CD8-positive, alpha-beta memory T cell (primary cell): ENCODE results near the gene ZCCHC14. TPM values are rescaled to one million over a fixed set of nuclear protein-coding genes. Genes with fewer than 3 reads are reported as not detected.
"Not testable (repeated sequence)": the region's sequence is repeated elsewhere in the genome, so short reads cannot be mapped to it uniquely, and the experiment has no call there.

Experiments used
- CTCF ChIA-PET: fragments of 350-600 bp; sonication (Branson Sonifier 250); formaldehyde crosslinking; loops from one replicate; lab custom pipeline; 2021; ENCODE audit warnings: antibody characterized with exemption; lab: Charles Lee
- POLR2A ChIA-PET: fragments of 350-600 bp; sonication (Branson Sonifier 250); formaldehyde crosslinking; loops from one replicate; lab custom pipeline; 2021; ENCODE audit warnings: antibody characterized with exemption; lab: Charles Lee
- DNase-seq, 5 donors: peaks; one replicate each; pipeline versions ENCODE4 v3.0.0 to v3.0.0-alpha.2; 2020 to 2022; ENCODE audit warnings: mixed read lengths in 1 of 5
- H3K27ac ChIP-seq: one replicate; pipeline ENCODE4 v1.7.0; 2013; ENCODE audit warnings: low read depth, mild to moderate bottlenecking, low read length, moderate library complexity
- H3K27me3 ChIP-seq: 2 replicates; pipeline ENCODE4 v1.7.0; 2013; ENCODE audit warnings: low read length, mild to moderate bottlenecking; ENCODE audit not compliant: insufficient read depth, poor library complexity, severe bottlenecking
- H3K36me3 ChIP-seq: 2 replicates; pipeline ENCODE4 v1.7.0; 2013; ENCODE audit warnings: mild to moderate bottlenecking, low read length, moderate library complexity; ENCODE audit not compliant: insufficient read depth
- H3K4me1 ChIP-seq: 2 replicates; pipeline ENCODE4 v1.7.0; 2013; ENCODE audit warnings: mild to moderate bottlenecking, low read length, moderate library complexity; ENCODE audit not compliant: insufficient read depth
- H3K4me3 ChIP-seq: 2 replicates; pipeline ENCODE4 v1.7.0; 2013; ENCODE audit warnings: mild to moderate bottlenecking, low read length
- H3K9me3 ChIP-seq: 2 replicates; pipeline ENCODE4 v1.7.0; 2013; ENCODE audit warnings: mild to moderate bottlenecking, low read length
- H3K27ac Mint-ChIP-seq, 8 donors: one replicate each; pipeline ENCODE4 v1.8.0; 2020 to 2021; ENCODE audit warnings: mixed read lengths in 8 of 8, mild to moderate bottlenecking in 6 of 8, inconsistent platforms in 3 of 8, moderate library complexity in 3 of 8
- H3K27me3 Mint-ChIP-seq, 2 donors: one replicate each; pipeline ENCODE4 v1.8.0; 2020 to 2021; ENCODE audit warnings: mixed read lengths in 2 of 2, mild to moderate bottlenecking in 1 of 2, moderate library complexity in 1 of 2
- H3K36me3 Mint-ChIP-seq, 3 donors: one replicate each; pipeline ENCODE4 v1.8.0; 2020 to 2021; ENCODE audit warnings: mixed read lengths in 3 of 3, inconsistent platforms in 1 of 3, mild to moderate bottlenecking in 1 of 3
- H3K4me1 Mint-ChIP-seq, 3 donors: one replicate each; pipeline ENCODE4 v1.8.0; 2020 to 2021; ENCODE audit warnings: mixed read lengths in 3 of 3, inconsistent platforms in 1 of 3, mild to moderate bottlenecking in 1 of 3
- H3K4me3 Mint-ChIP-seq, 7 donors: one replicate each; pipeline ENCODE4 v1.8.0; 2020 to 2021; ENCODE audit warnings: mixed read lengths in 7 of 7, mild to moderate bottlenecking in 6 of 7, moderate library complexity in 4 of 7, inconsistent platforms in 2 of 7
- H3K9me3 Mint-ChIP-seq, 5 donors: one replicate each; pipeline ENCODE4 v1.8.0; 2020 to 2022; ENCODE audit warnings: mixed read lengths in 5 of 5, mild to moderate bottlenecking in 3 of 5, moderate library complexity in 2 of 5, inconsistent platforms in 1 of 5
- polyA plus RNA-seq: library from polyadenylated mRNA; unstranded; fragments of 300-500 nt; fragmentation: Illumina TruSeq; gene quantifications from one replicate; pipeline ENCODE4 v1.2.3, GENCODE V29; 2021
- total RNA-seq, 2 experiments: library from RNA; stranded (reverse); gene quantifications; one replicate each; pipeline ENCODE4 v1.2.3, GENCODE V29; 2021

ZCCHC14 gene
- total and polyA plus RNA-seq, 3 experiments from 2014 or later = 0.77 to 6.2 (median 6.1) TPM

GRCh38 chr16:87366930-87367329 lies 125.9 kb downstream of the ZCCHC14 start:
- Histone ChIP-seq H3K27me3 (no peaks in the 10 kb centered on the region), H3K9me3 (no peaks in the 10 kb centered on the region), H3K36me3 (no peaks in the 10 kb centered on the region), H3K4me1 (no peaks in the 10 kb centered on the region), H3K27ac (no peak overlapping the region), H3K4me3 (no peak overlapping the region)
- Mint-ChIP-seq H3K27ac (no peak overlapping the region), H3K4me3 (no peak overlapping the region), H3K9me3 (no peaks in the 10 kb centered on the region), H3K4me1 (peaks cover 38 to 75% (median 53%) of the 10 kb centered on the region in 3 donors), H3K27me3 (no peaks in the 10 kb centered on the region), H3K36me3 (peaks cover 0 to 51% (median 6%) of the 10 kb centered on the region in 3 donors)
- DNase-seq = no peak
- POLR2A ChIA-PET = no interaction called here
- CTCF ChIA-PET = no interaction called here

GRCh38 chr16:87366288-87366687 lies 126.5 kb downstream of the ZCCHC14 start:
- H3K4me3 ChIP-seq = no peak overlapping the region
- no peaks in the 10 kb centered on the region for H3K9me3 ChIP-seq
- Mint-ChIP-seq H3K36me3 (peaks cover 0 to 54% (median 6%) of the 10 kb centered on the region in 3 donors), H3K4me1 (peaks cover 34 to 69% (median 50%) of the 10 kb centered on the region in 3 donors), H3K9me3 (no peaks in the 10 kb centered on the region), H3K27ac (peak overlapping the region in 2 of 8 donors; percentile 65 to 79), H3K27me3 (no peaks in the 10 kb centered on the region), H3K4me3 (peak overlapping the region in 1 of 7 donors; percentile 15)
- no peak overlapping the region for H3K27ac ChIP-seq
- CTCF ChIA-PET = no interaction called here
- no peaks in the 10 kb centered on the region for H3K36me3 ChIP-seq
- H3K4me1 ChIP-seq = no peaks in the 10 kb centered on the region
- POLR2A ChIA-PET = no interaction called here
- DNase-seq = no peak
- no peaks in the 10 kb centered on the region for H3K27me3 ChIP-seq

- Histone ChIP-seq H3K27me3 (no peaks in the 10 kb centered on the region), H3K4me3 (no peak overlapping the region), H3K9me3 (no peaks in the 10 kb centered on the region), H3K36me3 (peaks cover under 1% of the 10 kb centered on the region), H3K27ac (no peak overlapping the region), H3K4me1 (no peaks in the 10 kb centered on the region)
- POLR2A ChIA-PET = no interaction called here
- Mint-ChIP-seq H3K9me3 (no peaks in the 10 kb centered on the region), H3K27ac (peak overlapping the region in 3 of 8 donors; percentile 25 to 60 (median 27)), H3K27me3 (no peaks in the 10 kb centered on the region), H3K36me3 (peaks cover 0 to 63% (median 7%) of the 10 kb centered on the region in 3 donors), H3K4me3 (no peak overlapping the region), H3K4me1 (peaks cover 30 to 60% (median 47%) of the 10 kb centered on the region in 3 donors)
- DNase-seq = no peak
- CTCF ChIA-PET = no interaction called here
These were observed 127.7 kb downstream of the ZCCHC14 start for GRCh38 chr16:87365021-87365713.

GRCh38 chr16:87363771-87364455 lies 128.9 kb downstream of the ZCCHC14 start:
- Histone ChIP-seq H3K4me3 (no peak overlapping the region), H3K4me1 (no peaks in the 10 kb centered on the region), H3K9me3 (no peaks in the 10 kb centered on the region), H3K36me3 (peaks cover 13% of the 10 kb centered on the region), H3K27ac (no peak overlapping the region), H3K27me3 (no peaks in the 10 kb centered on the region)
- Mint-ChIP-seq H3K27ac (peak overlapping the region in 6 of 8 donors; percentile 4 to 70 (median 60)), H3K4me1 (peaks cover 23 to 51% (median 42%) of the 10 kb centered on the region in 3 donors), H3K4me3 (no peak overlapping the region), H3K36me3 (peaks cover 0 to 73% (median 12%) of the 10 kb centered on the region in 3 donors), H3K9me3 (no peaks in the 10 kb centered on the region), H3K27me3 (no peaks in the 10 kb centered on the region)
- ChIA-PET CTCF (no interaction called here), POLR2A (no interaction called here)
- no peak for DNase-seq

- Mint-ChIP-seq H3K36me3 (peaks cover 0 to 82% (median 16%) of the 10 kb centered on the region in 3 donors), H3K4me1 (peaks cover 17 to 42% (median 34%) of the 10 kb centered on the region in 3 donors), H3K27ac (peak overlapping the region in 4 of 8 donors; percentile 1 to 90 (median 32))
- H3K27me3 Mint-ChIP-seq, CTCF ChIA-PET, H3K4me3 Mint-ChIP-seq, H3K9me3 ChIP-seq, DNase-seq, H3K27ac ChIP-seq, H3K9me3 Mint-ChIP-seq, H3K27me3 ChIP-seq, H3K4me3 ChIP-seq, H3K4me1 ChIP-seq: not testable (repeated sequence)
- POLR2A ChIA-PET = interaction anchor here (0.5 kb wide), 1 partner anchor 386 kb away, joined by 4 read pairs; no protein-coding TSS in a partner anchor
- peaks cover 13% of the 10 kb centered on the region for H3K36me3 ChIP-seq
These were observed 129.8 kb downstream of the ZCCHC14 start for GRCh38 chr16:87362828-87363559.

- H3K4me3 Mint-ChIP-seq = no peak overlapping the region
These were observed 130.8 kb downstream of the ZCCHC14 start for GRCh38 chr16:87361916-87362619.

GRCh38 chr16:87360862-87361610 lies 131.8 kb downstream of the ZCCHC14 start:
- H3K4me3 ChIP-seq = no peak overlapping the region
- Mint-ChIP-seq H3K36me3 (peaks cover 0 to 82% (median 18%) of the 10 kb centered on the region in 3 donors), H3K9me3 (no peaks in the 10 kb centered on the region), H3K4me3 (no peak overlapping the region), H3K27me3 (no peaks in the 10 kb centered on the region), H3K27ac (no peak overlapping the region), H3K4me1 (peaks cover 10 to 25% (median 20%) of the 10 kb centered on the region in 3 donors)
- POLR2A ChIA-PET = no interaction called here
- H3K9me3 ChIP-seq = no peaks in the 10 kb centered on the region
- H3K4me1 ChIP-seq = no peaks in the 10 kb centered on the region
- no peak overlapping the region for H3K27ac ChIP-seq
- no peak for DNase-seq
- no peaks in the 10 kb centered on the region for H3K27me3 ChIP-seq
- CTCF ChIA-PET = interaction anchor here (1.4 kb wide), 1 partner anchor 37 kb away, joined by 5 read pairs; no protein-coding TSS in a partner anchor
- peaks cover 13% of the 10 kb centered on the region for H3K36me3 ChIP-seq

More at GRCh38 chr16:87361916-87362619, 130.8 kb downstream of the ZCCHC14 start:
- no peak overlapping the region for H3K4me3 ChIP-seq
- Mint-ChIP-seq H3K36me3 (peaks cover 0 to 78% (median 16%) of the 10 kb centered on the region in 3 donors), H3K9me3 (no peaks in the 10 kb centered on the region), H3K4me1 (peaks cover 15 to 32% (median 26%) of the 10 kb centered on the region in 3 donors), H3K27me3 (no peaks in the 10 kb centered on the region), H3K27ac (no peak overlapping the region)
- H3K27me3 ChIP-seq = no peaks in the 10 kb centered on the region
- ChIA-PET POLR2A (no interaction called here), CTCF (no interaction called here)
- no peak overlapping the region for H3K27ac ChIP-seq
- H3K4me1 ChIP-seq = no peaks in the 10 kb centered on the region
- peaks cover 13% of the 10 kb centered on the region for H3K36me3 ChIP-seq
- DNase-seq = no peak
- no peaks in the 10 kb centered on the region for H3K9me3 ChIP-seq
